ENCODE results near the gene RELT. TPM values are rescaled to one million over a fixed set of nuclear protein-coding genes. Genes with fewer than 3 reads are reported as not detected.

RELT gene
- total RNA-seq, 2 donors from 2014 or later, result 2.0 to 7.0 TPM

DNA sequence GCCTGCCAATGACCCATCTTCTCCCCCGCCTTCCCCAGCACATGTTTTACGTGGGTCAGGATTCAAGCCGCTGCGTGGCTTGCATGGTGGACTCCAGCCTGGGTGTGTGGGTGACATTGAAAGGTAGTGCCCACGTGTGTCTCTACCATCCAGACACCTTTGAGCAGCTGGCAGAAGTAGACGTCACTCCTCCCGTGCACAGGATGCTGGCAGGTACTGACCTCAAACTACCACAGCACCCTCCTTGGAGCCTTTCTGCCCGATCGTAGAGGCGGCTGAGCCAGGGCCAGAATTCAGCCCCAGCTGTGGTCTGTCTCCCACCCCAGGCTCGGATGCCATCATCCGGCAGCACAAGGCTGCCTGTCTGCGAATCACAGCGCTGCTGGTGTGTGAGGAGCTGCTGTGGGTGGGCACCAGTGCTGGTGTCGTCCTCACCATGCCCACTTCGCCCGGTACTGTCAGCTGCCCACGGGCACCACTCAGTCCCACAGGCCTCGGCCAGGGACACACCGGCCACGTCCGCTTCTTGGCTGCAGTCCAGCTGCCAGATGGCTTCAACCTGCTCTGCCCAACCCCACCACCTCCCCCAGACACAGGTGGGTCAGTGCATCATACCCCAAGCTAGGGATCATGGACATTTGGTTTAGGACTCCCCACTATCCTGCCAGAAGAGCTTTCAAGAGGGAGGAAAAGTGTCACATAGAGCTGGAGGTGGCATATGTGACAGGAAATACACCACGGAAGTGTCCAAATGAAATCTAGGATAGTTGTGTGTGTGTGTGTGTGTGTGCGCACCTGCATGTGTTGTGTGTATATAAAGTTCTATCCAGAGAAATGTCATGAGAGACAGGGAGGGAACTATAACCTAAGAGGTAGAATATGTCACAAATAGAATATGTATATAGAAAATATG, 10.6 kb upstream of the RELT start:
- Histone ChIP-seq H3K4me3 (no peak overlapping the region), H3K9me3 (no peaks in the 10 kb centered on the region), H3K36me3 (peaks cover 65% of the 10 kb centered on the region), H3K27me3 (no peaks in the 10 kb centered on the region), H3K4me1 (peaks cover 0 to 6% of the 10 kb centered on the region in 2 donors), H3K27ac (no peak overlapping the region)
- TF ChIP-seq, protein P1, sequence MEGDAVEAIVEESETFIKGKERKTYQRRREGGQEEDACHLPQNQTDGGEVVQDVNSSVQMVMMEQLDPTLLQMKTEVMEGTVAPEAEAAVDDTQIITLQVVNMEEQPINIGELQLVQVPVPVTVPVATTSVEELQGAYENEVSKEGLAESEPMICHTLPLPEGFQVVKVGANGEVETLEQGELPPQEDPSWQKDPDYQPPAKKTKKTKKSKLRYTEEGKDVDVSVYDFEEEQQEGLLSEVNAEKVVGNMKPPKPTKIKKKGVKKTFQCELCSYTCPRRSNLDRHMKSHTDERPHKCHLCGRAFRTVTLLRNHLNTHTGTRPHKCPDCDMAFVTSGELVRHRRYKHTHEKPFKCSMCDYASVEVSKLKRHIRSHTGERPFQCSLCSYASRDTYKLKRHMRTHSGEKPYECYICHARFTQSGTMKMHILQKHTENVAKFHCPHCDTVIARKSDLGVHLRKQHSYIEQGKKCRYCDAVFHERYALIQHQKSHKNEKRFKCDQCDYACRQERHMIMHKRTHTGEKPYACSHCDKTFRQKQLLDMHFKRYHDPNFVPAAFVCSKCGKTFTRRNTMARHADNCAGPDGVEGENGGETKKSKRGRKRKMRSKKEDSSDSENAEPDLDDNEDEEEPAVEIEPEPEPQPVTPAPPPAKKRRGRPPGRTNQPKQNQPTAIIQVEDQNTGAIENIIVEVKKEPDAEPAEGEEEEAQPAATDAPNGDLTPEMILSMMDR (IDR thresholded peaks at IDR 0.05), result no peak
- no peak for DNase-seq (ENCODE audit: low spot score)

DNA sequence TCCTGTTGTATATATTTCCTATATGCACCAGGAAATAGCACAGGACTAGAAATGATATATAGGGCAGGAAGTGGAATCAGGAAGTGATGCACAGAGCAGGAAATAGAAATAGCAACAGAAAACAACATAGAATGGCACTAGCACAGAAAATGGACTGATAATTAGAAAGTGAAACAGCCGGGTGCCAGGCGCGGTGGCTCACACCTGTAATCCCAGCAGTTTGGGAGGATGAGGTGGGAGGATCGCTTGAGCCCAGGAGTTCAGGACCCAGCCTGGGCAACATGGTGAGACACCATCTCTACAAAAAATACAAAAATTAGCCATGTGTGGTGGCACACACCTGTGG, 10.0 kb upstream of the RELT start:
- H3K27ac ChIP-seq, result no peak overlapping the region

GRCh38 chr11:73366953-73367352, 9.2 kb upstream of the RELT start:
- peaks cover 52% of the 10 kb centered on the region for H3K36me3 ChIP-seq
- H3K27ac ChIP-seq, result no peak overlapping the region
- TF ChIP-seq, protein P1 (IDR thresholded peaks at IDR 0.05), result no peak
- peaks cover 0 to 4% of the 10 kb centered on the region in 2 donors for H3K4me1 ChIP-seq
- no peaks in the 10 kb centered on the region for H3K27me3 ChIP-seq
- H3K4me3 ChIP-seq, result no peak overlapping the region
- no peaks in the 10 kb centered on the region for H3K9me3 ChIP-seq
- no peak for DNase-seq (ENCODE audit: low spot score)

More for the DNA sequence above, 10.0 kb upstream of the RELT start:
- Histone ChIP-seq H3K9me3 (no peaks in the 10 kb centered on the region), H3K36me3 (peaks cover 59% of the 10 kb centered on the region), H3K4me1 (peaks cover 0 to 4% of the 10 kb centered on the region in 2 donors), H3K27me3 (no peaks in the 10 kb centered on the region), H3K4me3 (no peak overlapping the region)
- DNase-seq (ENCODE audit: low spot score), result no peak
- TF ChIP-seq, protein P1 (IDR thresholded peaks at IDR 0.05), result no peak

DNA sequence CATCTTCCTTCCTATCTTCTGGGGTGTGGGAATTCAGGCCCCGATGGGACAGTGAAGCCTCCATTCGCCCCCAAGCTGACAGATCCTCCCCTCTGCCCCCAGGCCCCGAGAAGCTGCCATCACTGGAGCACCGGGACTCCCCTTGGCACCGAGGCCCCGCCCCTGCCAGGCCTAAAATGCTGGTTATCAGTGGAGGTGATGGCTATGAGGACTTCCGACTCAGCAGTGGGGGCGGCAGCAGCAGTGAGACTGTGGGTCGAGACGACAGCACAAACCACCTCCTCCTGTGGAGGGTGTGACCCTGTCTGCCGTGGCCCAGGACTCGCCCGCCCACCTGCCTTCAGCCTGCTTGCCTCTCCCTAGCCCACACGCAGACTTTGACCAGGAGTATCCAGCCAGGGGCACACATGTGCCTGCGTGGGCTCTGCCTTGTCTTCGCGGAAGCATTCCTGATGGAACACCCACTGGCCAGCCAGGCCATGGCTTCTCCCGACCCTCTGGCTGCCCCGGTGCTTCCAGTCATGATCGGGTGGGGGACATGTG, 8.6 kb upstream of the RELT start:
- DNase-seq (ENCODE audit: low spot score), result no peak
- no peak overlapping the region for H3K27ac ChIP-seq
- no peak overlapping the region for H3K4me3 ChIP-seq
- peaks cover 0 to 9% of the 10 kb centered on the region in 2 donors for H3K4me1 ChIP-seq
- TF ChIP-seq, protein P1 (IDR thresholded peaks at IDR 0.05), result no peak
- H3K27me3 ChIP-seq, result no peaks in the 10 kb centered on the region
- no peaks in the 10 kb centered on the region for H3K9me3 ChIP-seq
- H3K36me3 ChIP-seq, result peaks cover 46% of the 10 kb centered on the region

- Histone ChIP-seq H3K4me3 (no peak overlapping the region), H3K36me3 (peaks cover 7% of the 10 kb centered on the region), H3K4me1 (peaks cover 0 to 22% of the 10 kb centered on the region in 2 donors), H3K27me3 (no peaks in the 10 kb centered on the region), H3K27ac (peak overlapping the region; percentile 23 to 34), H3K9me3 (no peaks in the 10 kb centered on the region)
- TF ChIP-seq, protein P1 (IDR thresholded peaks at IDR 0.05), result no peak
- DNase-seq (ENCODE audit: low spot score), result no peak
These were observed 3.7 kb upstream of the RELT start for GRCh38 chr11:73372375-73372993.
